ENCODE results near the gene STAMBP. TPM values are rescaled to one million over a fixed set of nuclear protein-coding genes. Genes with fewer than 3 reads are reported as not detected.

STAMBP gene
- total RNA-seq, 1 donor from 2014 or later: 35.9 TPM

DNA sequence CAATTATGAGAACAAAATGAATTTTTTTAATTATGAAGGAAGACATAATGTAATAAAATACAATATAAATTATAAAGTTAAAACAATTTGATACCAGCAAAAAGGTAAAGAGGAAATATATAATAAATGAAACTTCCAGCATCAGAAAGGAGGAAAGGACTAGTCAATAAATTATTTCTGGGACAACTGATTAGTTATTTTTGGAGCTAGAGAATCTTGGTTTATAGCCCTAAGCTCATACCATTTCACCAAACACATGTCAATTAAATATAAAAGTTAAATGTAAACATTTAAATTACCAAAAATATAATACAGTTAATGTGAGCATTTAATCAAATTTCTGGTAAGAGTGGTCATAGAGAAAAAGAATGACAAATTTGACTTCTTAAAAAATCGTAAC lies 76.2 kb downstream of the STAMBP start:
- intact Hi-C loops (cut with micrococcal nuclease): no loop called here

DNA sequence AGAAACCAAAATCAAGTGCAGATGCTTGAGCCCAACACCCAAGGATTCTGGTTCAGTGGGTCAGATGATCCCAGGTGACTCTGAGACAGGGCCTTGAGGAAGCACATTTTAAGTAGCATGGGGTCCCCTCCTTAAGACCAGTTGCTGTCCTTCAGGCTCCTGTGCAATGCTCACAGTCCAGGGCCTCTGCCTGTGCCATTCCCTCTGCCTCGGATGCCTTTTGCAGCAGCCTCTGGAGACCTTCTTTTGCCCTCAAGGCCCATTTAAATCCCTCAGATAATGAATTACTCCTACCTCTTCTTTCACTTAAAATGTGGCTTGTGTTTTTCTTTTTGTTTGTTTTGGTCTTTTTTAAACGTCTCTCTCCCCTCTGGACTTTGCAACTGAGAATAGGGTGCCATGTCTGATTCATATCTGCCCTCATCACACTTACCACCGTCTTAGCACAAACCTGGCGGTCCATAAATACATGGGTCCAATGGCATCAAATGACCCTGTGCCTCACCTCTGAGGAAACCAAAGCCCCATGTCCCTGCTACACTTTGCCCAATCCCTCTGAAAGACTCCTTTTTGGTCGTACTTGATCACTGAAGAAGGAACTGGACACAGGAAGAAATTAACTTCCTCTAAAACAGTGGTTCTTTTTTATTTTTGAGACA lies 78.2 kb downstream of the STAMBP start:
- intact Hi-C loops (cut with micrococcal nuclease): no loop called here

DNA sequence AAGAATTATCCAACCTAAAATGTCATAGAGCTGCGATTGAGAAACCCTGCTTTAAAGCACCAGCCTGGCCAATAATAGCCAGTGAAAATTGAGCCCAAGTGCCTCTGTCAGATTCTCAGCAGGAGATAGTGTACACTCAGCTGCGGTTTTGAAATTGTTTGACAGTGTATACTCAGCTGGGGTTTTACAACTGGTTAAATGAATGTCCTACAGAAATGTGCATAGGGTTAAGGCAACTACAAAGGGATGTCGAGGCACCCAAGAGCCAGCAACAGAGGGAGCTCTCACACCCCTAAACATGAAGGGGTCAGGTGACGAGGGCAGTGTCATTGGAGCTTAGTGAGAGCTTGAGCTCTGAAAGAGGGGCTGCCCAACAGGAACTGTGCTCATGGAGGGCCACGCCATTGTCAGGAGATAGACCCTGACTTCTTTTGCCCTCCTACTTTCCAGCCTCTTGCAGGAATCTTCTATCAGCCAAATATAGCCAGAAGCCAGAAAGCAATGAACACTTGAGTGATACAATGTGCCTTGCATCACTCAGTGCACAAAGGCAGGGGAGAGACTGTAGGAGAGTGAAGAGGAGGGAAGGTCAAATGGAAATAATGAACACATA lies 79.2 kb downstream of the STAMBP start:
- intact Hi-C loops (cut with micrococcal nuclease): loop anchor here (1.0 kb wide), 1 partner anchor 79 kb away; no protein-coding TSS in a partner anchor

DNA sequence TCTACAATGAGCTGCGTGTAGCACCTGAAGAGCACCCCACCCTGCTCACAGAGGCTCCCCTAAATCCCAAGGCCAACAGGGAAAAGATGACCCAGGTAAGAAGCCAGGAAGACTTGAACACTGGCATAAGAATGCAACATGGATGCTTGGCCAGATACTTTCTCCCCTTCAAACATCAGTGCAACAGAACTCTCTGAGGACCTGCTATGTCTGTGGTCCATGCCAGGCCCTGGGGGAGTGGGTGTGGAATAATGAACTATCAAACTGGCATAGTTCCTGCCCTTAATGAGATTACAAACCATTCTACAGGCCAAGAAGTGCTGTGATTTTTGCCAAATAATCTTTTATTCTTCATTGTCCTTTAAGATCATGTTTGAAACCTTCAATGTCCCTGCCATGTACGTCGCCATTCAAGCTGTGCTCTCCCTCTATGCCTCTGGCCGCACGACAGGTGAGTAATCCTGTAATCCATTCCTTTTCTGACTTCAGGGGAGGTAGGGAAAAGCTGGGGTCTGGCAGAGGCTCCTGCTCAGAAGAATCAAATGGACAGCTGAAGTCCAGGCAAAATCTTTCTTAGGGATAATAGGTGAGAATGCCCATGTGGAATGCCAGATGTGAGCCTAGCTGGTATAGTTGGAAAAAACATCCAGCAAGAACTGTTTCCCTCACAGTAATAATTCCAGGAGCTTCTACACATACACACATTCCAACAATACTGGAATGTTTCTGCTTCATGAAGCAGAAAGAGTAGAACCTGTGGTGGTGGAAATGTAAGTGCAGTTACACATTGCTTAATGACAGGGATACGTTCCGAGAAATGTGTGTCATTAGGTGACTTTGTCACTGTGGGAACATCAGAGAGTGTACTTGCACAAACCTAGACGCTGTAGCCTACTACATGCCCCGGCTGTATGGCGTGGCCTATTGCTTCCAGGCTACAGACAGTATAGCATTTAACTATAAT lies 80.2 kb downstream of the STAMBP start:
- intact Hi-C loops (cut with micrococcal nuclease): loop anchor here (1.0 kb wide), 1 partner anchor 78 kb away; no protein-coding TSS in a partner anchor

GRCh38 chr2:73910873-73911547 lies 82.2 kb downstream of the STAMBP start:
- intact Hi-C loops (cut with micrococcal nuclease): no loop called here

DNA sequence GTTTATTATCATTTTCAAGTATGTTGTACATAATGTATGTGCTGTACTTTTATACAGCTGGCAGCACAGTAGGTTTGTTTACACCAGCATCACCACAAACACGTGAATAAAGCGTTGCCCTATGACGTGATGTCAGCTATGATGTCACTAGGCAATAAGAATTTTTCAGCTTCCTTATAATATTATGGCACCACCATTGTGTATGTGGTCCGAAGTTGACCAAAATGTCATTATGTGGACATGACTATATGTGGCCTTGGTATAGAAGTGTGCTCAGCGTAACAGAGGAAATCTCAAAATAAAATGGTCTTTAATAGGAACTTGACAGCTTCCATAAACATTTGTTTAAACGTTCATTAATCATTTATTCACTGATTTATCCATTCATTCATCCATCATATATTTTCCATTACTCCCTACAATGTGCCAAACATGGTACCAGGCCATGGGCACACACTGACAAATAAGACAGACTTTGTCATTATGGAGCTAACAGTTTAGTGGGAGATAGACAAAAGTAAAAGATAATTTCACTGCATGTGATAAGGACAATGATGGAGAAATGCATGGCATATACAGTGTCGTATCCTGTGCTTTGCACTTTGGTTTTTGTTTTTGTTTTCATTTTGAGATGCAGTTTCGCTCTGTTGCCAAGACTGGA lies 82.9 kb downstream of the STAMBP start:
- intact Hi-C loops (cut with micrococcal nuclease): no loop called here

GRCh38 chr2:73913414-73914054 lies 84.8 kb downstream of the STAMBP start:
- intact Hi-C loops (cut with micrococcal nuclease): no loop called here

DNA sequence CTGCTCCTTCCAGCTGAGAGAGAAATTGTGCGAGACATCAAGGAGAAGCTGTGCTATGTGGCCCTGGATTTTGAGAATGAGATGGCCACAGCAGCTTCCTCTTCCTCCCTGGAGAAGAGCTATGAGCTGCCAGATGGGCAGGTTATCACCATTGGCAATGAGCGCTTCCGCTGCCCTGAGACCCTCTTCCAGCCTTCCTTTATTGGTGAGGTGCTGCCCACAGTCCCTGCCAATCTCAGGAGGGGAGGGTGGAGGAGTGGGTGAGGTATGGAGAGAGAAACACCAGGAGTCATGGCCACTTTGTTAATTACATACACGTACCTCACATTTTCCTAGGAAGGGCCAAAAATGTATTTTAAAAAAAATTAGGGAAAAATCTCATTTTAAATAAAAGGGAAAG lies 85.9 kb downstream of the STAMBP start:
- intact Hi-C loops (cut with micrococcal nuclease): no loop called here

DNA sequence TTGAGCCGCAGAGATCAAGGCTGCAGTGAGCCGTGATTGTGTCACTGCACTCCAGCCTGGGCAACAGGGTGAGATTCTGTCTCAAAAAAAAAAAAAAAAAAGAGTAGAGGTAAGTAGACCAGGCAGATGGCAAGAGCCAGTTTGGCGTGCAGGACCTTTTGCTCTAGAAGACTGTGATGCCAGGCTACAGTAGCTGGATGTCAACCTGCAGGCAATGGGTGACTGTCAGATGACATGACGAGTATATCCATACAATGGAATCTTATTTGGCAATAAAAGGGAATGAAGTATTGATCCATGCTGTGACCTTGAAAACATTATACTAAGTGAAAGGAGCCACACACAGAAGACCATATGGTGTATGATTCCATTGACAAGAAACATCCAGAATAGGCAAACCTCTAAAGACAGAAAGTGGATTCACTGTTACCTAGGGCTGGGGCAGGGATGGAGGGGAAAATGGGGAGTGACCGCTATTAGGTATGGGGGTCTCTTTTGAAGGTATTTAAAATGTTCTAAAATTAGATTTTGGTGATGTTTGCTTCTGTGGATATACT lies 86.8 kb downstream of the STAMBP start:
- intact Hi-C loops (cut with micrococcal nuclease): no loop called here

GRCh38 chr2:73916666-73917065 lies 87.9 kb downstream of the STAMBP start:
- intact Hi-C loops (cut with micrococcal nuclease): no loop called here

DNA sequence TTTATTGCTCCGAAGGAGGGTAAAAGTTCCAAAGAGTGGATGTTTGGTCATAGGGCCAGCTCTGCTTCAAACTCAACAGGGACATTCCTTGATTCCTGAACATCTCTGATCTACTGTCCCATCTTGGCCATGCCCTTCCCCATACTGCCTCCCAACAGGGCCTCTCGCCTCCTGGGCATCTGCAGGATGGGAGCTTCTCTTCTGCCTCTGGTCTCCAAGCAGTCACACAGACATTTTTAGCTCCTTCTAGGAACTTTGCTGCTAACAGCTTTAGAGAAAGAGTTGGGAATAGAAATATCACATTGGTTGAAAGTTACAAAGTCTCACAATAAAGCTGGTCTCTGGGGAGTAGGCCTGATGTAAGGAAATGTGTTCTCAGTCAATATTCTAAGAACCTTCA lies 88.5 kb downstream of the STAMBP start:
- intact Hi-C loops (cut with micrococcal nuclease): no loop called here

DNA sequence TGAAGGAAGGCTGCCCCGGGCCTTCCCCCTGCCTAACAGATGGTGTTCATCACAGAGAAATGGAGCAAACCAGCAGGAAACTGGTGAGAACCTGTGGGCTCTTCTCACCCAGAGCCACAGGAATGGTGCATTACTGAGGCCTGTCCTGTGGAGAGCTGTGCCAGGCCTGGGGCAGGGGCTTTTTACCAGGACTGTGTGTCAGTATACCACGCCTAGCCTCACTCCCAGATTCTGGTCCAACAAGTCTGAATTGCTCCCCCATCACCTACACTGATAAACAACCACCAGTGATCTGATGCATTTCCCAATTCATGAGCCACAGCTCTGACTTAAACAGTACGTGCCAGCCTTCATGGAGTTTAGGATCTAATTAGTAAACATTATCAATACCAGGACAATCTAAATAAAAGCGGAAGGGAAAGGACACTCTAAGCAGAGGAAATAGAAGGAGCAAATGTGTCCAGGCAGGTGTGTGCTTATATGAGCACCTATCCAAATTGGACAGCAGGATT lies 89.0 kb downstream of the STAMBP start:
- intact Hi-C loops (cut with micrococcal nuclease): no loop called here

- intact Hi-C loops (cut with micrococcal nuclease): no loop called here
These were observed 90.1 kb downstream of the STAMBP start for GRCh38 chr2:73918856-73919255.

- intact Hi-C loops (cut with micrococcal nuclease): loop anchor here (10.0 kb wide), 1 partner anchor 225 kb away; the partner anchor contains the start of gene BOLA3
These were observed 91.0 kb downstream of the STAMBP start for GRCh38 chr2:73919596-73920228.

DNA sequence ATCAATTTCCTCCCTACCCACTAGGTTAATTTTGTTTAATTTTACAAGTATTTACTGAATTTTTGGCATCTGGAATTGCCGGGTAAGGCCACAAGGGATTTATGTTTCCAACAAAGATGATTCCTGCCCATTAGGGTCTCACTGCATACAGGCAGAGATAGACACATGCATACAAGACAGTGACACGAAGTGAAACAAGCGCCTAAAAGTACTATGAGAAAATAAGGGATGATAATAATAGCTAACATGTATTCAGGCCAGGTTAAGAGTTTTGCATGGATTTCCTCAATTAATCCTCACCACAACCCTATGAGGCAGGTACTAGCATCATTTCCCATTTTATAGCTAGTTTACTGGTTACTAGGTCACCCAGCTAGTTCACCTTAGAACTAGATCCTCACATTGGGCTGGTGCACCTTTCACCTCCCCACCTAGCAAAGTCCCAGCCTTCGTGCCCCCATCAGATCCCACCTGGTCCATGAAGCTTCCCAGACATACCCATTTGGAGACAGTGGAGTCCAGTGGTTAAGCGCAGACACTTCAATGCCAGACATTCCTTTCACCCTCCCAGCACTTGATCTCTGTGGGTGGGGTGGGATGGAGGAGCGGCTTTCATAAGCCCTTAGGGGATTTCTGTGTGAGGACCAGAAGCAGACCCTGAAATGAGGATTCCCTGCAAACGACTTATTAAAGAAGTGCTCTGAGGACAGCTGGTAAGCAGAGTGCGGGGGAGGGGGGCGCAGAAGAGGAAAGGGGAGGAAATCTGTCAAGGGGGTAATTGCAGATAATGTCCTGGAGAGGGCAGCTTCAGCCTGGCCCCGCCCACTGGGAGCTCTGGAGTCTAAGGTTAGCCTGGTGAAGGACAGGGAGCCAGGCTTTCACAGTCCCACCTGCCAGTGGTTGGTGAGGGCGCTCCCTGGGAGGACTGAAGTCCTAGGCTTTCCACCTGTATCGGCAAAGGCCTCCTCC lies 92.1 kb downstream of the STAMBP start:
- intact Hi-C loops (cut with micrococcal nuclease): loop anchor here (10.0 kb wide), 1 partner anchor 224 kb away; the partner anchor contains the start of gene BOLA3

GRCh38 chr2:73921581-73921980 lies 92.8 kb downstream of the STAMBP start:
- intact Hi-C loops (cut with micrococcal nuclease): loop anchor here (10.0 kb wide), 1 partner anchor 223 kb away; the partner anchor contains the start of gene BOLA3

DNA sequence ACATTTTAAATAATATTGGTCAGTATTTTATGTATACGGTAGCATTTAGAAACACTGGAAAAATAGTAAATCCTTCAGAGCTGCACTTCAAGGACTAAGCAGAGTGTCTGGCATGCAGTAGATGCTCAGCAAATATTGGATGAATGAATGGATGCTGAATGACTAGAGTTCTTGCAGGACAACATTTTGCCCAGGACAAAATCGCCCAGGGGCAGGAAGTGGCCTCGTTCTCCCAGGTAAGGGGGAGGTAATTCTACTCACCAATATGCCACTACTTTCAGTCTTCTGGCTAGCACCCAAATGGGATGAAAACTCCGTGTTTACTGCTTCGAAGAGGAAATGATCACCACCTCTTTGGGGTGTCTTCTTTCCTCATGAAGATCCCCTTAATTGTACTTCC lies 93.9 kb downstream of the STAMBP start:
- intact Hi-C loops (cut with micrococcal nuclease): loop anchor here (10.0 kb wide), 1 partner anchor 222 kb away; the partner anchor contains the start of gene BOLA3
